ENCODE results near the gene SMARCA4.

SMARCA4 gene

DNA sequence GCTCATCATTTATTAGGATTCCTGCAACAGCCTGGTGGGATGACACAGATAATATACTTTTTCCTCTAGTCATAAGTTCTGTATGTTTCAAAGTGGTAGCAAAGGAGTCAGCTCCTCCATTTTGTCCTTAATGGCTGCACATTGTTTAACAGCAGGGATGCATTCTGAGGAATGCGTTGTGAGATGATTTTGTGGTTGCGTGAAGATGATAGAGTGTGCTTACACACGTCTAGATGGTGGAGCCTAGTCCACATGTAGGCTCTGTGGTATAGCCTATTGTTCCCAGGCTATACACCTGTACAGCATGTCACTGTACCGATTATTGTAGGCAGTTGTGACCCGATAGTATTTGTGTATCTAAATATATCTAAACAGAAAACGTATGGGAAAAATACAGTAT, 4.6 kb downstream of the SMARCA4 start:
- no peak overlapping the region for H2BK12ac ChIP-seq (ENCODE audit: low read length)
- H3K14ac ChIP-seq (ENCODE audit: low read length) = no peak overlapping the region
- H2AFZ ChIP-seq (ENCODE audit: low read length) = no peak overlapping the region
- H3K79me1 ChIP-seq (ENCODE audit: low read depth, low read length) = peaks cover 10% of the 10 kb centered on the region
- H2AK5ac ChIP-seq (ENCODE audit: low read depth, low read length) = no peak overlapping the region
- no peak overlapping the region for H3K4me2 ChIP-seq (ENCODE audit: insufficient read depth, low read length, poor library complexity, severe bottlenecking)
- peaks cover 3 to 49% of the 10 kb centered on the region in 2 donors for H3K36me3 ChIP-seq (replicated peaks in 1 of 2; ENCODE audit: control insufficient read depth in 2 of 2, insufficient read depth in 2 of 2, low read length in 2 of 2)
- peaks cover 12 to 14% of the 10 kb centered on the region in 2 donors for H3K4me1 ChIP-seq (ENCODE audit: control insufficient read depth in 2 of 2, insufficient read depth in 1 of 2, low read depth in 1 of 2, low read length in 2 of 2)
- no peak for DNase-seq (ENCODE audit: low spot score)
- no CpG with 5 or more reads among the region's 6 CpGs for WGBS, 2 donors (ENCODE audit: extremely low coverage in 2 of 2, insufficient read length in 2 of 2, insufficient replicate concordance in 1 of 2)
- no peaks in the 10 kb centered on the region for H3K9me3 ChIP-seq (replicated peaks in 1 of 2; ENCODE audit: control insufficient read depth in 2 of 2, insufficient read depth in 1 of 2, low read depth in 1 of 2, low read length in 2 of 2)
- no peak overlapping the region for H3K4me3 ChIP-seq (ENCODE audit: low read length in 2 of 2)
- no peaks in the 10 kb centered on the region for H3K27me3 ChIP-seq (ENCODE audit: control insufficient read depth in 3 of 3, insufficient read depth in 3 of 3, low read depth in 1 of 3, low read length in 3 of 3)
- H3K4ac ChIP-seq (ENCODE audit: low read length) = no peak overlapping the region
- H2BK5ac ChIP-seq (ENCODE audit: low read length) = no peak overlapping the region
- no peak overlapping the region for H3K23ac ChIP-seq (ENCODE audit: low read depth, low read length, poor library complexity)
- no peak overlapping the region for H4K8ac ChIP-seq (ENCODE audit: low read depth, low read length)
- H3K9ac ChIP-seq (ENCODE audit: low read depth, low read length, poor library complexity) = no peak overlapping the region
- H2BK120ac ChIP-seq (ENCODE audit: low read depth, low read length) = no peak overlapping the region
- no peak overlapping the region for H3K18ac ChIP-seq (ENCODE audit: low read length)
- H4K91ac ChIP-seq (ENCODE audit: low read depth, low read length, poor library complexity) = no peak overlapping the region
- no peak overlapping the region for H2BK15ac ChIP-seq (ENCODE audit: low read length)
- H3K27ac ChIP-seq (replicated peaks; ENCODE audit: low read length) = no peak overlapping the region

GRCh38 chr19:10966809-10967208, 6.0 kb downstream of the SMARCA4 start:
- no peak overlapping the region for H2BK15ac ChIP-seq (ENCODE audit: low read length)
- H3K14ac ChIP-seq (ENCODE audit: low read length) = no peak overlapping the region
- H3K23ac ChIP-seq (ENCODE audit: low read depth, low read length, poor library complexity) = no peak overlapping the region
- H2BK12ac ChIP-seq (ENCODE audit: low read length) = no peak overlapping the region
- no peak overlapping the region for H3K27ac ChIP-seq (replicated peaks; ENCODE audit: low read length)
- H4K8ac ChIP-seq (ENCODE audit: low read depth, low read length) = no peak overlapping the region
- H2BK120ac ChIP-seq (ENCODE audit: low read depth, low read length) = no peak overlapping the region
- H3K36me3 ChIP-seq (replicated peaks in 1 of 2; ENCODE audit: control insufficient read depth in 2 of 2, insufficient read depth in 2 of 2, low read length in 2 of 2) = peaks cover 3 to 54% of the 10 kb centered on the region in 2 donors
- H3K4me2 ChIP-seq (ENCODE audit: insufficient read depth, low read length, poor library complexity, severe bottlenecking) = no peak overlapping the region
- WGBS, 2 donors (ENCODE audit: extremely low coverage in 2 of 2, insufficient read length in 2 of 2, insufficient replicate concordance in 1 of 2) = no CpG with 5 or more reads among the region's 8 CpGs
- no peak overlapping the region for H3K4ac ChIP-seq (ENCODE audit: low read length)
- no peak overlapping the region for H2AFZ ChIP-seq (ENCODE audit: low read length)
- DNase-seq (ENCODE audit: low spot score) = no peak
- H3K79me1 ChIP-seq (ENCODE audit: low read depth, low read length) = peaks cover 10% of the 10 kb centered on the region
- no peak overlapping the region for H4K91ac ChIP-seq (ENCODE audit: low read depth, low read length, poor library complexity)
- peaks cover 12 to 14% of the 10 kb centered on the region in 2 donors for H3K4me1 ChIP-seq (ENCODE audit: control insufficient read depth in 2 of 2, insufficient read depth in 1 of 2, low read depth in 1 of 2, low read length in 2 of 2)
- no peak overlapping the region for H2AK5ac ChIP-seq (ENCODE audit: low read depth, low read length)
- H3K18ac ChIP-seq (ENCODE audit: low read length) = no peak overlapping the region
- H3K9ac ChIP-seq (ENCODE audit: low read depth, low read length, poor library complexity) = no peak overlapping the region
- no peaks in the 10 kb centered on the region for H3K9me3 ChIP-seq (replicated peaks in 1 of 2; ENCODE audit: control insufficient read depth in 2 of 2, insufficient read depth in 1 of 2, low read depth in 1 of 2, low read length in 2 of 2)
- no peak overlapping the region for H3K4me3 ChIP-seq (ENCODE audit: low read length in 2 of 2)
- no peaks in the 10 kb centered on the region for H3K27me3 ChIP-seq (ENCODE audit: control insufficient read depth in 3 of 3, insufficient read depth in 3 of 3, low read depth in 1 of 3, low read length in 3 of 3)
- H2BK5ac ChIP-seq (ENCODE audit: low read length) = no peak overlapping the region

GRCh38 chr19:10968527-10969135, 7.8 kb downstream of the SMARCA4 start:
- H3K9me3 ChIP-seq (replicated peaks in 1 of 2; ENCODE audit: control insufficient read depth in 2 of 2, insufficient read depth in 1 of 2, low read depth in 1 of 2, low read length in 2 of 2) = peaks cover 0 to 8% of the 10 kb centered on the region in 2 donors
- H3K14ac ChIP-seq (ENCODE audit: low read length) = no peak overlapping the region
- no peak overlapping the region for H4K8ac ChIP-seq (ENCODE audit: low read depth, low read length)
- H3K9ac ChIP-seq (ENCODE audit: low read depth, low read length, poor library complexity) = no peak overlapping the region
- no peaks in the 10 kb centered on the region for H3K27me3 ChIP-seq (ENCODE audit: control insufficient read depth in 3 of 3, insufficient read depth in 3 of 3, low read depth in 1 of 3, low read length in 3 of 3)
- no peak overlapping the region for H2BK5ac ChIP-seq (ENCODE audit: low read length)
- WGBS, 2 donors (ENCODE audit: extremely low coverage in 2 of 2, insufficient read length in 2 of 2, insufficient replicate concordance in 1 of 2) = no CpG with 5 or more reads among the region's 10 CpGs
- H3K18ac ChIP-seq (ENCODE audit: low read length) = no peak overlapping the region
- H2BK120ac ChIP-seq (ENCODE audit: low read depth, low read length) = no peak overlapping the region
- DNase-seq (ENCODE audit: low spot score) = no peak
- peaks cover 5 to 51% of the 10 kb centered on the region in 2 donors for H3K36me3 ChIP-seq (replicated peaks in 1 of 2; ENCODE audit: control insufficient read depth in 2 of 2, insufficient read depth in 2 of 2, low read length in 2 of 2)
- no peak overlapping the region for H3K23ac ChIP-seq (ENCODE audit: low read depth, low read length, poor library complexity)
- no peak overlapping the region for H3K27ac ChIP-seq (replicated peaks; ENCODE audit: low read length)
- H2AFZ ChIP-seq (ENCODE audit: low read length) = no peak overlapping the region
- H3K4ac ChIP-seq (ENCODE audit: low read length) = no peak overlapping the region
- H2BK12ac ChIP-seq (ENCODE audit: low read length) = no peak overlapping the region
- H4K91ac ChIP-seq (ENCODE audit: low read depth, low read length, poor library complexity) = no peak overlapping the region
- H2BK15ac ChIP-seq (ENCODE audit: low read length) = no peak overlapping the region
- H3K79me1 ChIP-seq (ENCODE audit: low read depth, low read length) = peaks cover 8% of the 10 kb centered on the region
- H3K4me3 ChIP-seq (ENCODE audit: low read length in 2 of 2) = no peak overlapping the region
- H3K4me2 ChIP-seq (ENCODE audit: insufficient read depth, low read length, poor library complexity, severe bottlenecking) = no peak overlapping the region
- no peak overlapping the region for H2AK5ac ChIP-seq (ENCODE audit: low read depth, low read length)
- H3K4me1 ChIP-seq (ENCODE audit: control insufficient read depth in 2 of 2, insufficient read depth in 1 of 2, low read depth in 1 of 2, low read length in 2 of 2) = peaks cover 6 to 7% of the 10 kb centered on the region in 2 donors

- WGBS, 2 donors (ENCODE audit: extremely low coverage in 2 of 2, insufficient read length in 2 of 2, insufficient replicate concordance in 1 of 2) = no CpG with 5 or more reads among the region's 8 CpGs
- Histone ChIP-seq H4K91ac (ENCODE audit: low read depth, low read length, poor library complexity) (no peak overlapping the region), H3K14ac (ENCODE audit: low read length) (no peak overlapping the region), H3K4me3 (ENCODE audit: low read length in 2 of 2) (no peak overlapping the region), H3K9me3 (replicated peaks in 1 of 2; ENCODE audit: control insufficient read depth in 2 of 2, insufficient read depth in 1 of 2, low read depth in 1 of 2, low read length in 2 of 2) (peaks cover 2 to 8% of the 10 kb centered on the region in 2 donors), H2BK12ac (ENCODE audit: low read length) (no peak overlapping the region), H3K4me1 (ENCODE audit: control insufficient read depth in 2 of 2, insufficient read depth in 1 of 2, low read depth in 1 of 2, low read length in 2 of 2) (peaks cover 7% of the 10 kb centered on the region in 2 donors), H2BK15ac (ENCODE audit: low read length) (no peak overlapping the region), H3K4ac (ENCODE audit: low read length) (no peak overlapping the region), H3K18ac (ENCODE audit: low read length) (no peak overlapping the region), H3K36me3 (replicated peaks in 1 of 2; ENCODE audit: control insufficient read depth in 2 of 2, insufficient read depth in 2 of 2, low read length in 2 of 2) (peaks cover 9 to 51% of the 10 kb centered on the region in 2 donors), H3K27me3 (ENCODE audit: control insufficient read depth in 3 of 3, insufficient read depth in 3 of 3, low read depth in 1 of 3, low read length in 3 of 3) (no peaks in the 10 kb centered on the region), H2AK5ac (ENCODE audit: low read depth, low read length) (no peak overlapping the region), H2AFZ (ENCODE audit: low read length) (no peak overlapping the region), H3K4me2 (ENCODE audit: insufficient read depth, low read length, poor library complexity, severe bottlenecking) (no peak overlapping the region), H3K9ac (ENCODE audit: low read depth, low read length, poor library complexity) (no peak overlapping the region), H3K27ac (replicated peaks; ENCODE audit: low read length) (no peak overlapping the region), H3K23ac (ENCODE audit: low read depth, low read length, poor library complexity) (no peak overlapping the region), H3K79me1 (ENCODE audit: low read depth, low read length) (peaks cover 6% of the 10 kb centered on the region), H4K8ac (ENCODE audit: low read depth, low read length) (no peak overlapping the region), H2BK5ac (ENCODE audit: low read length) (no peak overlapping the region), H2BK120ac (ENCODE audit: low read depth, low read length) (no peak overlapping the region)
- no peak for DNase-seq (ENCODE audit: low spot score)
Measured at GRCh38 chr19:10971107-10971726, 10.4 kb downstream of the SMARCA4 start.

All from neuronal stem cell (in vitro differentiated cells).